Measurements from ENCODE around the gene STAG1. TPM values are rescaled to one million over a fixed set of nuclear protein-coding genes. Genes with fewer than 3 reads are reported as not detected.

STAG1 gene
- total RNA-seq, 1 donor from 2014 or later, result 53.9 TPM

DNA sequence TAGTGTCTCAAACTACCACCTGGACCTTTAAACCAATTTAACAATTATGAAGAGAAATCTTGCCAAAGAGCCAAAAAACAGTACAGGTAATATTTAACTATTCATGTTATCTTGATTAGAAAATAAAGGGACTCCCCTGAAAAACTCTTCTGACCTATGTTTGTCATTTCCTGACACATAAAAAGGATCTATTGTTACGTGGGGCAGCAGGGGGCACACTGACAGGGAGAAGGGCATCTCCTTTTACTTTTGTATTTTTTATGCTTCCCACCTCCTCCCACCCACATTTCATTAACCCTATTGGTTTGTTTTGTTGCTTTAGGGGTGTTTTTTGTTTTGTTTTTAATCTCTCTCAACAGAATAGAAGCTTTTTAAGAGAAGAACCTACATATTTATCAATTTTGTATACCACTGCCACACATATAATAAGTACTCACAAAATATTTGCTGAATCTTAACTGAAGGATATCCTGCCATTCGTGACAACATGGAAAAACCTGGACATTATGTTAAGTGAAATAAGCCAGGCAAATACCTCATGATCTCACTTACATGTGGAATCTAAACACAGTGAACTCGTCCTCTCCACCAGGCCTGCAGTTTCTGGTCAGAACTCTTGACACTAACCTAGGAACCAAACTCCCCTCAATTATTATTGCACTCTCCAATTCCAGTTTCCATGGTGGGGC lies 17.7 kb downstream of the STAG1 start:
- Mint-ChIP-seq H3K4me1 (ENCODE audit: unreplicated experiment) (peaks cover 18% of the 10 kb centered on the region), H3K36me3 (ENCODE audit: unreplicated experiment) (peaks cover 10% of the 10 kb centered on the region), H3K9me3 (ENCODE audit: unreplicated experiment) (no peaks in the 10 kb centered on the region), H3K4me3 (ENCODE audit: unreplicated experiment) (no peak overlapping the region), H3K27me3 (ENCODE audit: unreplicated experiment) (no peaks in the 10 kb centered on the region), H3K27ac (ENCODE audit: unreplicated experiment) (peak overlapping the region; percentile 47)
- TF ChIP-seq, protein P1, sequence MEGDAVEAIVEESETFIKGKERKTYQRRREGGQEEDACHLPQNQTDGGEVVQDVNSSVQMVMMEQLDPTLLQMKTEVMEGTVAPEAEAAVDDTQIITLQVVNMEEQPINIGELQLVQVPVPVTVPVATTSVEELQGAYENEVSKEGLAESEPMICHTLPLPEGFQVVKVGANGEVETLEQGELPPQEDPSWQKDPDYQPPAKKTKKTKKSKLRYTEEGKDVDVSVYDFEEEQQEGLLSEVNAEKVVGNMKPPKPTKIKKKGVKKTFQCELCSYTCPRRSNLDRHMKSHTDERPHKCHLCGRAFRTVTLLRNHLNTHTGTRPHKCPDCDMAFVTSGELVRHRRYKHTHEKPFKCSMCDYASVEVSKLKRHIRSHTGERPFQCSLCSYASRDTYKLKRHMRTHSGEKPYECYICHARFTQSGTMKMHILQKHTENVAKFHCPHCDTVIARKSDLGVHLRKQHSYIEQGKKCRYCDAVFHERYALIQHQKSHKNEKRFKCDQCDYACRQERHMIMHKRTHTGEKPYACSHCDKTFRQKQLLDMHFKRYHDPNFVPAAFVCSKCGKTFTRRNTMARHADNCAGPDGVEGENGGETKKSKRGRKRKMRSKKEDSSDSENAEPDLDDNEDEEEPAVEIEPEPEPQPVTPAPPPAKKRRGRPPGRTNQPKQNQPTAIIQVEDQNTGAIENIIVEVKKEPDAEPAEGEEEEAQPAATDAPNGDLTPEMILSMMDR (IDR thresholded peaks at IDR 0.05), result no peak
- no peak for DNase-seq (ENCODE audit: extremely low spot score, unreplicated experiment)

DNA sequence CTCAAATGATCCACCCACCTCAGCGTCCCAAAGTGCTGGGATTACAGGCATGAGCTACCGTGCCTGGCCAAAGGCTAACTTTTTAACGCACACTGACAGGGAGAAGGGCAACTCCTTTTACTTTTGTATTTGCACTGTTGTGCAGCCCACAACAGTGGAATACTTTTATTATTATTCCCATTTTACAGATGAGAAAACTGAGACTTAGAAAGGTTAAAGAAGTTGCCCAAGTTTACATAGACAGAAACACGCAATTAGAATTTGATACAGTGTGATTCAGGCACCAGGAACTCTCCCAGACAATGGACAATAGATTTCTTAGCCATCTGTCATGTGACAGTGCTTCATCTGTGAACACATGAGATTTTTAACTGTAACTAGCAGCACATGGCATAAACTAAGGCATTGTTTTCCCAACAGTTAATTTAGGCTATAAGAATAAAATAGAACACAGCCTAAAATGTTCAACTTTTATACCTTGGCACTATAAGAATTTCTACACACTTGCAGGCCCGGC lies 18.8 kb downstream of the STAG1 start:
- Mint-ChIP-seq H3K27me3 (ENCODE audit: unreplicated experiment) (no peaks in the 10 kb centered on the region), H3K4me3 (ENCODE audit: unreplicated experiment) (no peak overlapping the region), H3K36me3 (ENCODE audit: unreplicated experiment) (peaks cover 10% of the 10 kb centered on the region), H3K27ac (ENCODE audit: unreplicated experiment) (no peak overlapping the region), H3K4me1 (ENCODE audit: unreplicated experiment) (peaks cover 25% of the 10 kb centered on the region), H3K9me3 (ENCODE audit: unreplicated experiment) (no peaks in the 10 kb centered on the region)
- TF ChIP-seq, protein P1 (IDR thresholded peaks at IDR 0.05), result no peak
- no peak for DNase-seq (ENCODE audit: extremely low spot score, unreplicated experiment)

DNA sequence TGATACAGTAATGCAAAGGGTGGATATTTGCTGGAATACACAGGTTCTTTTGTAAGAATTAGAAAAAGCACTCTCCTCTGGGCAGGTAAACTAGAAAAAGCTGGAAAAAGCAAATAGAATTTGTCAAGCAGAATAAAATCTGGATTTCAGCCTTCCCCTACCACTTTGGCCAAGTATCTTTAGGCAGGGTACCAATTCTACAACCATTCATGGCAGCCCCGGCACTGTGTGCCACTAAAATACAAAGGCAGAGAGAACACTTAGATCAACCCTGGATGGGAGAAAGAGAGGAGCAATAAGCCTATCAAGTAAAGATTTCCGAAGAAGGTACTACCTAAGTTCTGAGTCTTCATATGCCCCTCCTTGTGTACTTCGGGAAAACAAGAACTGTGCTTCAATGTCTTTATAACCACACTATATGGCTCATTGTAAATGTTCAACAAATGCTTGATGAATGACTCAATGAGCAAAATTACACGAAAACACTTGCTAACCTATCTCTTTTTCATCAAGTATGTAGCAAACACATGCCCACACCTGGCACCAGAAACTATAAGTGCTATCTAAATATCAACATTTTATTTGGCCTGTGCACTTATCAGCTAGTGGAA lies 20.8 kb downstream of the STAG1 start:
- TF ChIP-seq, protein P1 (IDR thresholded peaks at IDR 0.05), result no peak
- H3K27ac Mint-ChIP-seq (ENCODE audit: unreplicated experiment), result peak overlapping the region; percentile 27
- H3K9me3 Mint-ChIP-seq (ENCODE audit: unreplicated experiment), result no peaks in the 10 kb centered on the region
- H3K4me3 Mint-ChIP-seq (ENCODE audit: unreplicated experiment), result no peak overlapping the region
- no peak for DNase-seq (ENCODE audit: extremely low spot score, unreplicated experiment)
- peaks cover 26% of the 10 kb centered on the region for H3K4me1 Mint-ChIP-seq (ENCODE audit: unreplicated experiment)
- H3K36me3 Mint-ChIP-seq (ENCODE audit: unreplicated experiment), result peaks cover 2% of the 10 kb centered on the region
- H3K27me3 Mint-ChIP-seq (ENCODE audit: unreplicated experiment), result no peaks in the 10 kb centered on the region

DNA sequence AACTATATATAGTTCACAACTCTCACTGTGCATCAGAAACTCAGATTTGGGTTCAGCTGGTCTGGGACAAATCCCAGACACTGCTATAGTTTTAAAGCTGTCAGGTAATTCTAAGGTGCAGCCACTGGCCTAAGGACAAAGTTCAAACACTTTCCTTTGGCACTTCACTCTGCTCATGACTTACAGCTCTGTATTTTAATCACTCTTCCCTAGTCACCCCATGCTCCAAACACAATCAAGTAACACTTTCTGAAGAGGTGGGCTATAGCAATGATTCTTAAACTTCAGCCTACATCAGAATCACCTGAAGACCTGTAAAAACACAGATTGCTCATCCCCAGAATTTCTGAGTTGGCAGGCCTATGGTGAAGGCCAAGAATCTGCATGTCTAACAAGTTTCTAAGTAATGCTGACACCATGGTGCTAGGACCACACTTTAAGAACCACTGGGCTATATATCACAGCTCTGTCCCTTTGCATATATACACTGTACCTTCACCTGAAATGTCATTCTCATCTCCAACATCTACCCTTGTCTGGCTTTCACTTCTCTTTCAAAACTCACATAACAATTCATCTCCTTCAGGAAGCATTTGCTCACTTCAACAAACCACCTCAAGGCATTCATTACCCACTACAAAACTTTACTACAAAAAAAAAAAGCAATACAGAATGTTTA lies 21.4 kb downstream of the STAG1 start:
- DNase-seq (ENCODE audit: extremely low spot score, unreplicated experiment), result no peak
- peak overlapping the region; percentile 27 for H3K27ac Mint-ChIP-seq (ENCODE audit: unreplicated experiment)
- TF ChIP-seq, protein P1 (IDR thresholded peaks at IDR 0.05), result no peak
- H3K4me1 Mint-ChIP-seq (ENCODE audit: unreplicated experiment), result peaks cover 26% of the 10 kb centered on the region
- no peak overlapping the region for H3K4me3 Mint-ChIP-seq (ENCODE audit: unreplicated experiment)
- no peaks in the 10 kb centered on the region for H3K36me3 Mint-ChIP-seq (ENCODE audit: unreplicated experiment)
- no peaks in the 10 kb centered on the region for H3K9me3 Mint-ChIP-seq (ENCODE audit: unreplicated experiment)
- H3K27me3 Mint-ChIP-seq (ENCODE audit: unreplicated experiment), result no peaks in the 10 kb centered on the region

DNA sequence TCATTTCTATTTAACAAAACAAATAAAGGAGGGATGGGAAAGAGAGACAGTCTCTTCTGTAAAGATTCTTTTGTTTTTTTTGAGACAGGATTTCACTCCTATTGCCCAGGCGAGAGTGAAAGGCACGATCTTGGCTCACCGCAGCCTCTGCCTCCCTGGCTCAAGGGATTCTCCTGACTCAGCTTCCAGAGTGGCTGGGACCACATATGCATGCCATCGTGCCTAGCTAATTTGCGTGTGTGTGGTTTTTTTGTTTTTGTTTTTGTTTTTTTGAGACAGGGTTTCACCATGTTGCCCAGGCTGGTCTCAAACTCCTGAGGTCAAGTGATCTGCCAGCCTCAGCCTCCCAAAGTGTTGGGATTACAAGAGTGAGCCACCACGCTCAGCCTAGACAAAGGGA lies 23.3 kb downstream of the STAG1 start:
- TF ChIP-seq, protein P1 (IDR thresholded peaks at IDR 0.05), result no peak
- Mint-ChIP-seq H3K9me3 (ENCODE audit: unreplicated experiment) (no peaks in the 10 kb centered on the region), H3K27ac (ENCODE audit: unreplicated experiment) (peak overlapping the region; percentile 88), H3K27me3 (ENCODE audit: unreplicated experiment) (no peaks in the 10 kb centered on the region), H3K4me3 (ENCODE audit: unreplicated experiment) (peak overlapping the region; percentile 64), H3K36me3 (ENCODE audit: unreplicated experiment) (no peaks in the 10 kb centered on the region), H3K4me1 (ENCODE audit: unreplicated experiment) (peaks cover 27% of the 10 kb centered on the region)
- no peak for DNase-seq (ENCODE audit: extremely low spot score, unreplicated experiment)
